ENCODE results near the gene LMLN.

DNA sequence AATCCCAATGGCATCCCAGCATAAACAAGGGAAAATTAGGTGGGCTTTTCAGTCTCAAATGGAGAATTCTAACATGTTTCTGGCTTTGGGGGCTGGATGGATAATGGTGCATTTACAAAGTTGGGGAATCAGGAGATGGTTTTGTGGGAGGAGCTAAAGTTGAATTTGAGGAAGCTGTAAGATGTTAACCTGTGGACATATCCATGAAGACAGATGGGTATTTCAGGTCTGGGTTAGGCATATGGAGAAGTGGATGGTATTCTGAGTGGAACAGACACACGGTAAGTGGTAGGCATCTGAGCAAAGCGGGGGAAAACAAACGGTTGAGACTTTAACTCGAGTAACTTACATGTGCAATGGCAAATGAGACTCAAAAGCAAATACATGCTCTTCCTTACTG, 1.7 kb upstream of the LMLN start:
- TF ChIP-seq, protein P1, sequence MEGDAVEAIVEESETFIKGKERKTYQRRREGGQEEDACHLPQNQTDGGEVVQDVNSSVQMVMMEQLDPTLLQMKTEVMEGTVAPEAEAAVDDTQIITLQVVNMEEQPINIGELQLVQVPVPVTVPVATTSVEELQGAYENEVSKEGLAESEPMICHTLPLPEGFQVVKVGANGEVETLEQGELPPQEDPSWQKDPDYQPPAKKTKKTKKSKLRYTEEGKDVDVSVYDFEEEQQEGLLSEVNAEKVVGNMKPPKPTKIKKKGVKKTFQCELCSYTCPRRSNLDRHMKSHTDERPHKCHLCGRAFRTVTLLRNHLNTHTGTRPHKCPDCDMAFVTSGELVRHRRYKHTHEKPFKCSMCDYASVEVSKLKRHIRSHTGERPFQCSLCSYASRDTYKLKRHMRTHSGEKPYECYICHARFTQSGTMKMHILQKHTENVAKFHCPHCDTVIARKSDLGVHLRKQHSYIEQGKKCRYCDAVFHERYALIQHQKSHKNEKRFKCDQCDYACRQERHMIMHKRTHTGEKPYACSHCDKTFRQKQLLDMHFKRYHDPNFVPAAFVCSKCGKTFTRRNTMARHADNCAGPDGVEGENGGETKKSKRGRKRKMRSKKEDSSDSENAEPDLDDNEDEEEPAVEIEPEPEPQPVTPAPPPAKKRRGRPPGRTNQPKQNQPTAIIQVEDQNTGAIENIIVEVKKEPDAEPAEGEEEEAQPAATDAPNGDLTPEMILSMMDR (conservative IDR thresholded peaks at IDR 0.05; ENCODE audit: low read depth, low read length) = no peak
- TF ChIP-seq EZH2 (IDR thresholded peaks at IDR 0.05; ENCODE audit: borderline replicate concordance, low read depth, low read length, poor library complexity, severe bottlenecking) = no peak

Data from A673 (cell line).